ENCODE measurements around the gene RBBP8.

RBBP8 gene

DNA sequence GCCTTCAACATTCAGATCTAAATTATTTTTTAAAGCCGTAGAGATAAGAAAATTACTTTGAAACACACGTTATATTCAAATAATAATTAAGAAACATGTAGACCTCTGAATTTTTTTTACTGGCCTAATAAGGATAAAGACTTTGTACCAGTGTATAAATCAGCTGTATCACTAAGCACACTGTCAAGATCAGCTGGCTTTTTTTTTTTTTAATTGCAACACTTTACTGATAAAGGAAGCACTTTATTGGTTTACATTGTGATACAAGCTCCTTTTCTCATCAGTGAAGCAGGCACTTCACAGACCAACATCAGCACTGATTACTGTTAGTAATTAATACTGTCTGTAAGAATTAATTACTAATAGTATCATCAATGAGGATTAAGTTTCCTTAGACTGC, 88.5 kb downstream of the RBBP8 start:
- Histone ChIP-seq H3K27me3 (no peaks in the 10 kb centered on the region), H3K27ac (no peak overlapping the region), H3K4me1 (ENCODE audit: control insufficient read depth in 1 of 2, insufficient read depth in 1 of 2, low read depth in 1 of 2, low read length in 1 of 2) (no peaks in the 10 kb centered on the region), H3K9me3 (no peaks in the 10 kb centered on the region), H3K4me3 (ENCODE audit: low read depth in 1 of 2, low read length in 1 of 2) (no peak overlapping the region), H3K36me3 (peaks cover 6% of the 10 kb centered on the region)
- TF ChIP-seq CTCF (IDR thresholded peaks at IDR 0.05) = no peak

DNA sequence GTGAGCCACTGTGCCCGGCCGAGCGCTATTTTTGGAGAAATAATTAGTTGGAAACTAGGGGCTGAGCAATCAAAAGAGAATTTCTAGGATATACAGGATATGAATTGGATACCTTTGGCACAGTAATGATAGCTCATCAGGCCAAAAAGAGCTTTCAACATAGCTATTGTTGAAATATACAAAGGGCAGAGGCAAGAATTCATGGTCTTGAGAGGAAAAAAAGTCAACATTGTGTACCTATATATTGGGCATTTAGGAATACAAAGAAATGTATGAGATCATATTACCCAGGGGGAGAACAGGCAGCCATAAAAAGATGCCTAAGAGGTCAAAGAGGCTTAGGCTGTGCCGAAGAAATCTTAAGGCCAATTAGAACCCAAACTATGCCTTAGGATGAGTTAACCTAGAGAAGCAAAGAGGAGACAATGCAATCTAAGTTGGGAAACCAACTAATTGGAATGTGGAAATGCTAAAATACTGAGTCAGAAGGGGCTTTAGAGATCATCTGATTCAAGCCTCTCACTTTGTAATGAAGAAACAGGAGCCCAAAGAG, 99.0 kb downstream of the RBBP8 start:
- no peaks in the 10 kb centered on the region for H3K9me3 ChIP-seq
- no peaks in the 10 kb centered on the region for H3K4me1 ChIP-seq (ENCODE audit: control insufficient read depth in 1 of 2, insufficient read depth in 1 of 2, low read depth in 1 of 2, low read length in 1 of 2)
- no peaks in the 10 kb centered on the region for H3K27me3 ChIP-seq
- no peak for TF ChIP-seq CTCF (IDR thresholded peaks at IDR 0.05)
- peaks cover 4% of the 10 kb centered on the region for H3K36me3 ChIP-seq
- H3K27ac ChIP-seq = no peak overlapping the region
- H3K4me3 ChIP-seq (ENCODE audit: low read depth in 1 of 2, low read length in 1 of 2) = no peak overlapping the region

DNA sequence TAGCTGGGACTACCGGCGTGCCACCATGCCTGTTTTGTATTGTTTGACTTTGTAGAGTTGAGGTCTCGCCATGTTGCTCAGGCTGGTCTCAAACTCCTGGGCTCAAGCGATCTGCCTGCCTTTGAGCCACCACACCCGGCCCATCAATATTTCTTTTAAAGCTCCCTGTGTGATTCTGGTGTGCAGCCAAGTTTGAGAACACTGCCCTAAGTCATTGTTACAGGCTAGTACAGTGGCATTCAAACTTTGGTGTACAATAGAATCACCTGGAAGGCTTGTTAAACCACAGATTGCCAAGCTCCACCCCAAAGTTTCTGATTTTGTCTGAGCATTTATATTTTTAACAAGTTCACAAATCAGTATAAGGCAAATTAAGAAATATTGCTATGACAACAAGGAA, 99.9 kb downstream of the RBBP8 start:
- no peaks in the 10 kb centered on the region for H3K4me1 ChIP-seq (ENCODE audit: control insufficient read depth in 1 of 2, insufficient read depth in 1 of 2, low read depth in 1 of 2, low read length in 1 of 2)
- TF ChIP-seq CTCF (IDR thresholded peaks at IDR 0.05) = no peak
- no peaks in the 10 kb centered on the region for H3K9me3 ChIP-seq
- no peaks in the 10 kb centered on the region for H3K27me3 ChIP-seq
- H3K4me3 ChIP-seq (ENCODE audit: low read depth in 1 of 2, low read length in 1 of 2) = no peak overlapping the region
- no peak overlapping the region for H3K27ac ChIP-seq
- peaks cover 4% of the 10 kb centered on the region for H3K36me3 ChIP-seq

DNA sequence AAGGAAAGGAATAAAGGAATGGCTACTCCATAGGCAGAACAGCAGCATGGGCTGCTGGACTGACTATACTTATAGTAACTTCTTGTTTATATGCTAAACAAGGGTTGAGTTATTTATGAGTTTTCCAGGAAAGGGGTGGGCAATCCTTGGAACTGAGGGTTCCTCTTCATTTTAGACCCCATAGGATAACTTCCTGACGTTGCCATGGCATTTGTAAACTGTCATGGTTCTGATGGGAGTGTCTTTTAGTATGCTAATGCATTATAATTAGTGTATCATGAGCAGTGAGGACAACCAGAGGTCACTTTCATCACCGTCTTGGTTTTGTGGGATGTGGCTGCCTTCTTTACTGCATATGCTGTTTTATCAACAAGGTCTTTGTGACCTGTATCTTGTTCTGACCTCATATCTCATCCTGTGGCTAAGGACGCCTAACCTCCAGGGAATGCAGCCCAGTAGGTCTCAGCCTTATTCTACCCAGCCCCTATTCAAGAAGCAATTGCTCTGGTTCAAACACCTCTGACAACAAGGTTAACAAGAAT, 103.6 kb downstream of the RBBP8 start:
- TF ChIP-seq CTCF (IDR thresholded peaks at IDR 0.05) = no peak
- peaks cover 4% of the 10 kb centered on the region for H3K27me3 ChIP-seq
- H3K27ac ChIP-seq = no peak overlapping the region
- no peaks in the 10 kb centered on the region for H3K4me1 ChIP-seq (ENCODE audit: control insufficient read depth in 1 of 2, insufficient read depth in 1 of 2, low read depth in 1 of 2, low read length in 1 of 2)
- no peaks in the 10 kb centered on the region for H3K9me3 ChIP-seq
- H3K4me3 ChIP-seq (ENCODE audit: low read depth in 1 of 2, low read length in 1 of 2) = no peak overlapping the region
- H3K36me3 ChIP-seq = no peaks in the 10 kb centered on the region

DNA sequence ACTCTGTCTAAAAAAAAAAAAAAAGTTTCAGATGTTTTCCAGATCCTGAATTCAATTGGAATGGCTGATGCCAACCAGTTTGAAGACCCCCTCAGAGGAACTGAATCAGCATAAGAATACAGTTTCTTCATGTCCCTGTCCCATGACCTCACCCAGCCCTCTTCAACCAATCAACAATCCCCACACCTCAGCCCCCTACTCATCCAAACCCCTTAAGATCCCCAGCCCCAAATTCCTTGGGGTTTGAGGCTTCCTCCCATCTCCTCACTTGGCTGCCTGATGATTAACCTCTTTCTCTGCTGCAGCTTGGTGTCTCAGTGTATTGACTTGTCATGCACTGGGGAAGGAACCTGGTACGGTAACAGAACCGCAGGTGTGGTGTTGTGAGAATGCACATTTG, 104.5 kb downstream of the RBBP8 start:
- Histone ChIP-seq H3K4me1 (ENCODE audit: control insufficient read depth in 1 of 2, insufficient read depth in 1 of 2, low read depth in 1 of 2, low read length in 1 of 2) (no peaks in the 10 kb centered on the region), H3K27me3 (peaks cover 13% of the 10 kb centered on the region), H3K9me3 (no peaks in the 10 kb centered on the region), H3K27ac (no peak overlapping the region), H3K36me3 (no peaks in the 10 kb centered on the region), H3K4me3 (ENCODE audit: low read depth in 1 of 2, low read length in 1 of 2) (no peak overlapping the region)
- no peak for TF ChIP-seq CTCF (IDR thresholded peaks at IDR 0.05)

All from neutrophil (primary cell).